ENCODE results near the gene MRPL28.

DNA sequence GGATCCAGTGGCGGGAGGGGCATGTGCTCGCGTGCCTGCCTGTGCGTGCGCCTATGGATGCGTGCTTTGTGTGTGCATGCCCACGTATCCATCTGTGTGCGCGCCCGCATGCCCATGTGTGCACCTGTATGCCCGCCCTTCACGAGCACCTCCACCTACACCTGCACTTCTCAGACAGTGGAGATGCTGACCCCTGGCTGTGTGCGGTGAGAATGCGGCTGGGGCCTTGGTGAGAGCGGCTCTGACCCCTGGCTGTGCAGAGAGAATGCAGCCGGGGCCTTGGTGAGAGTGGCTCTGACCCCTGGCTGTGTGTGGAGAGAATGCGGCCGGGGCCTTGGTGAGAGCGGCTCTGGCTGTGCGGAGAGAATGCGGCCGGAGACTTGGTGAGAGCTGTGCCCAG is 51.7 kb downstream of the MRPL28 start:
- TF ChIP-seq, protein P1, sequence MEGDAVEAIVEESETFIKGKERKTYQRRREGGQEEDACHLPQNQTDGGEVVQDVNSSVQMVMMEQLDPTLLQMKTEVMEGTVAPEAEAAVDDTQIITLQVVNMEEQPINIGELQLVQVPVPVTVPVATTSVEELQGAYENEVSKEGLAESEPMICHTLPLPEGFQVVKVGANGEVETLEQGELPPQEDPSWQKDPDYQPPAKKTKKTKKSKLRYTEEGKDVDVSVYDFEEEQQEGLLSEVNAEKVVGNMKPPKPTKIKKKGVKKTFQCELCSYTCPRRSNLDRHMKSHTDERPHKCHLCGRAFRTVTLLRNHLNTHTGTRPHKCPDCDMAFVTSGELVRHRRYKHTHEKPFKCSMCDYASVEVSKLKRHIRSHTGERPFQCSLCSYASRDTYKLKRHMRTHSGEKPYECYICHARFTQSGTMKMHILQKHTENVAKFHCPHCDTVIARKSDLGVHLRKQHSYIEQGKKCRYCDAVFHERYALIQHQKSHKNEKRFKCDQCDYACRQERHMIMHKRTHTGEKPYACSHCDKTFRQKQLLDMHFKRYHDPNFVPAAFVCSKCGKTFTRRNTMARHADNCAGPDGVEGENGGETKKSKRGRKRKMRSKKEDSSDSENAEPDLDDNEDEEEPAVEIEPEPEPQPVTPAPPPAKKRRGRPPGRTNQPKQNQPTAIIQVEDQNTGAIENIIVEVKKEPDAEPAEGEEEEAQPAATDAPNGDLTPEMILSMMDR (conservative IDR thresholded peaks at IDR 0.05 in 1 of 2, IDR thresholded peaks at IDR 0.05 in 1 of 2; ENCODE audit: extremely low read depth in 1 of 2, insufficient read depth in 1 of 2, low read depth in 1 of 2, low read length in 2 of 2), result peak; percentile 7 to 13
- no peak for TF ChIP-seq EZH2 (IDR thresholded peaks at IDR 0.05; ENCODE audit: borderline replicate concordance, low read length)
